Hepatic stellate cell (primary cell): ENCODE measurements around the gene ARL10.

Experiments used
- DNase-seq: peaks from one replicate; pipeline ENCODE4 v3.0.0; 2011; ENCODE audit warnings: low spot score

Gene ARL10

DNA sequence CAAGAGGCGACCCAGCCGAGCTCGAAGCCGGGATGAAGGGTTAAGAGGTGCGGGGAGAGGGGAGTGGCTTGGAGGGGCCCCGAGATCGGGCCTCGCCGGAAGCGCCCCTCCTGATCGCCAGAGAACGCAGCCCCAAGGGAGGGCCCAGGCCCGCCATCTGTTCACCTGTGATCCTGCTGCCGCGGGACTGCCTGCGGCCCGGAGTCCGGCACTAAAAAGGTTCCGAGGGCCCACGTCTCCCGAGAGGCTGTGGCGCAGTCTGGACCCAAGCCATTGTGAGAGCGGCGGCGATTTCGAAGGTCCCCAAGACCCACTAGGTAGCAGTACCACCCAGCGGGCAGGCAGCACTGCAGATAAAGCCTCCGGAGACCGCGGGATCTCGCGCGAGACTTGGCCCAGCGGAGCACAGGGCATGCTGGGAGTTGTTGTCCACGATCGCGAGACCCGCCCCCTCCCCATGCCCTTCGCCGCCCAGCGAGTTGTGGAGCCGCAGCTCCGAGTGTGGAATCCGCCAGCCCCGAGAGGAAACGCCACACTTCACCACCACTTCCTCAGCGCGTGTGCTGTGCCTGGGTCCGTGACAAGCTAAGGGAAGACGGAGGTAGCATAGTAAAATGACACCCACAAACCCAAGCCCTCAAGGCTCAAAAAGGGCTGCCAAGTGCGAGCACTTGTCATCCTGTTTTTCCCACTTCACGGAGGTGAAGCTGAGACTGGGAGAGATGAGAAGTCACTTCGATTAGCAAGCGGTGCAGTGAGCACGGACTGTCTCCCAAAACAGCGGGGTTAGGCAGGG lies 3.7 kb upstream of the ARL10 start, which contains the start of gene KIAA1191:
KIAA1191 (minus strand) TSS at position 328 of the 796 bp plus-strand sequence. CDS start 2,256 bp downstream, outside the sequence.
- DNase-seq, result peak; percentile 91

DNA sequence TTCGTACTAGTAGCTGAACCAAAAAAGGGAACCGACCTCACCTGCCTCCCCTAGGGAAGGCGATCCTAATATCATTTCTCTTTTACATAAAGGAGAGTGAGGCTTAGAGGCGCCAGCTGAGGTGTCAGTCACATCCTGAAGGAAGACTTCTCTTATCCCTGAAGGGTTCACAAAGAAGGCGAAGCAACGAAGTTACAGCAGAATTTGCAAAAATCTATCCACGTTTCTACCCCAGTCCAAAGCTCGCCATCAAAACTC lies 3.1 kb upstream of the ARL10 start:
- DNase-seq, result no peak

DNA sequence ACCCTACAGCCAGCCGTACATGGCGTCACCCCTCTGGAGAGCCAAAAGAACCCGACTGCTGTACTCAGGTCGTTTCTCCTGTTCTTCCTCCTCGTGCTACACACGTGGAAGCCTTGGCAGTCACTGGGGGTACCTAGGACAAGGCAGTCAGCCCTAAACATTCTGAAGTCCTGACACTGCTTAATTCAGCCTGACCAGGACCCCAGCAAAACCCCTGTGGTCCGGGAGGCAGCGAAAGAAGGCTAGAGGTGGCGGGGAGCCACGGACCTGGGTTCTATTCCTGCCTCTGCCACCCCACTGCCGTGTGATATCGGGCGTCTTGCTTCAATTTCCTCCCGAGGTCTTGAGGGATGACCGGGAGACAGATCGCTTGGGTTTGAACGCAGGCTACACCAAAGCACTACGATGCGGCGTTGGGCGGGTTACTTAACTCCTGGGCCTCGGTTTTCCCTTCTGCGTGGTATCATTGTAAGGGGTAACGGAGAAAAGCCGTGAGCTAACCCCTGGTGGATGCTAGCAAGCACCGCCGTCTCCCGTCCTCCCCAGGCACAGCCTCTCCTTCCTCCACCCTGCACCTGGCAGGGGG lies 429 bp upstream of the ARL10 start:
- no peak for DNase-seq

DNA sequence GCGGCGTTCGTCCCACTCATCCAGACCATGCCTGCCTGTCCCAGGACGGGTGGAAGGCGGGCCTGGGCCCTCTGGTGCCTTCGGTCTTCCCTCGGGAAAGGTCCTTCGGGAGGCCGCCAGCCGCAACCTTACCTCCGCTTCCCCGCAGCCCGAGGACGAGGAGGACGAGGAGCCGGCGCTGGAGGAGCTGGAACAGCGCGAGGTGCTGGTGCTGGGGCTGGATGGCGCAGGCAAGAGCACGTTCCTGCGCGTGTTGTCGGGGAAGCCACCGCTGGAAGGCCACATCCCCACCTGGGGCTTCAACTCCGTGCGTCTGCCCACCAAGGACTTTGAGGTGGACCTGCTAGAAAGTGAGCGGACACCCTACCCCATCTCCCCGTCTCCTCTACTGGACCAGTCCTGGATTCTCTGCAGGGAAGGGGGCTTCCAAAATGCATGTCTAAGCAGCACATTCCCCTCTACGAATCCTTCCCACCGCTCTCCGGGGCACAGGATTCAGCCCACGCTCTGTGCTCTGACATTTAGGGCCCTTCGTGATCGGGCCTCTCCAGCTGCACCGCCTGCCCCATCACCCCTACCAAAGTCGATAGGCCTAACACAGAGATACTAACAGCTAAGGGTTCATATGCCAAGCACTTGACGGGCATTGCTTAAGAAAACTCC lies 1.1 kb downstream of the ARL10 start:
- no peak for DNase-seq

DNA sequence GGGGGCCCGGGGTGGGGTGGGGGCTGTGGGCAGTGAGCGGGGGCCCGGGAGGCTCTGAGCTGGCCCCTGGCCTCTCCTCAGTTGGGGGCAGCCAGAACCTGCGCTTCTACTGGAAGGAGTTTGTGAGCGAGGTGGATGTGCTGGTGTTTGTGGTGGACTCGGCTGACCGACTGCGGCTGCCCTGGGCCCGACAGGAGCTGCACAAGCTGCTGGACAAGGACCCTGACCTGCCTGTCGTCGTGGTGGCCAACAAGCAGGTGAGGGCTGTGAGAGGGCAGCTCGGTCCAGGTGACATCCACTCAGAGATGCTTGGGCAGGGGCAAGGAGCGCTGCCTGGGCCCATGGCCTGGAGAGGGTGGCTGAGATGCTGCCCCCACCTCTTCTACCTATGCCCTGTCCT lies 3.4 kb downstream of the ARL10 start:
- no peak for DNase-seq

DNA sequence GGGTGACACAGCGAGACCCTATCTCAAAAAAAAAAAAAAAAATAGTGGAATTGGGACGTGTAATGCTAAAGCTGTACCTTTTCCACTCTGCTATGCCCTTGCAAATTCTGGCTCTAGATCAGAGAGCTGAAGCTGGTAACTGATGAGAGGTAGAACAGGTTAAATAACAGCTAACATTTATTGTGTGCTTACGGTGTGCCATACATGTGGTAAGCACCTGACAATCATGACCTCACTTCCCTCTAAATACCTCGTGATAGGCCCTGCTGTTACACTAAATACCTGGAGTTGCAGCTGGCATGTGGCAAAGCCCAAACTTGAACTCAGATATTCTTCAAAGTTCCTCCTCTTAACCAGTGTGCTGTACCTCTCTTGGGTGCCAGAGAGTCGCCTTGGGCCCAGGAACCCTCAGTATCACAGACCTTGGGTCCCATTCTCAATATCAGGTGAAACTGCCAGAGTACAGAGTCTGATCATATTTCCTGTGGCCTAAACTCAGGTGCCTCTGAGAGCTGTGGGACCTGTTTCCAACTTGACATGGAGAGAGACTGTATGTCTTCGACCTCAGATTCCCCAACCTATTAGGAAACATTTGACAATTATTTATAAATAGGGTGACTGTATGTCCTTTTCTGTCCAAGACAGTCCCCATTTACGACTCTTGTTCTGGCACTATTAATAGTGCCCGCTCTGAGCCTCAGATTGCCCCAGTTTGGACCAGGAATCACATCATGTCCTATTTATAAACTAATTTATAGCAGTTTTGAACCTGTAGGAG lies 4.8 kb downstream of the ARL10 start:
- DNase-seq, result no peak

DNA sequence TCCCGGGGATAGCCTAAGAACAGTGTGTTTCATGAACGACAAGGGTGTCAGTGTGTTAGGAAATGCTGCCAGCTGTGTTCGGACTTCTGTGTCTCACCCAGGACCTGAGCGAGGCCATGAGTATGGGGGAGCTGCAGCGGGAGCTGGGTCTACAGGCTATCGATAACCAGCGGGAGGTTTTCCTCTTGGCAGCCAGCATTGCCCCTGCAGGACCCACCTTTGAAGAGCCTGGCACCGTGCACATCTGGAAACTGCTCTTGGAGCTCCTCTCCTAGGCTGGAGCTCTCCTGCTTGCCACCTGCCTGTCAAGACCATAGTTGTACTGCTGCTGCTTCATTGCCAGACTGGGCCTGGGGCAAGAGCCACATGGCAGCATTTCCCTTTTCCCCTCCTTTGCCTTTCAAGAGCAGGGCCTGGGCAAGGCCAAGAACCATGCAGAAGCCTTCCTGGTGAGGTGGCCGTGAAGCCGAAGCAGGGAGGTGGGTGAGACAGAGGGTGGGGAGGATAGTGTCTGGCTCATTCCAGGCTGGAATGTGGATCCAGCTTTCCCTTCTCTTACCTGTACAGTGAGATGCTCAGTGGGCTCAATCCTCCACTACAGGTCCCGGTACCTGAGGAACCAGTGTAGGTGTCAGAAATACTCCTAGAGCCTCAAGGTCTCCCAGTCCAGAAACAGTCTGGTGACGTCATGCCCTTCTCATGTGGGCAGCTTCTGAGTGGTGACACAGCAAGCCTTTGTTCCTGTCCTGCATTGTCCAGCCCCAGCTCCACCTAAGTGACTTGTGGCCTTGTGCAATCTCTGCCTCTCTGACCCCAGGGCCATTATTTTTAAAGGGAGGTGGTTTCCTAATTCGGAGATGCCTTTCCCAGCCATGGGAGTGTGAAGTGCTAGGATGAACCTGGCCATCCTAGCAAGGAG lies 6.6 kb downstream of the ARL10 start:
- DNase-seq, result no peak

DNA sequence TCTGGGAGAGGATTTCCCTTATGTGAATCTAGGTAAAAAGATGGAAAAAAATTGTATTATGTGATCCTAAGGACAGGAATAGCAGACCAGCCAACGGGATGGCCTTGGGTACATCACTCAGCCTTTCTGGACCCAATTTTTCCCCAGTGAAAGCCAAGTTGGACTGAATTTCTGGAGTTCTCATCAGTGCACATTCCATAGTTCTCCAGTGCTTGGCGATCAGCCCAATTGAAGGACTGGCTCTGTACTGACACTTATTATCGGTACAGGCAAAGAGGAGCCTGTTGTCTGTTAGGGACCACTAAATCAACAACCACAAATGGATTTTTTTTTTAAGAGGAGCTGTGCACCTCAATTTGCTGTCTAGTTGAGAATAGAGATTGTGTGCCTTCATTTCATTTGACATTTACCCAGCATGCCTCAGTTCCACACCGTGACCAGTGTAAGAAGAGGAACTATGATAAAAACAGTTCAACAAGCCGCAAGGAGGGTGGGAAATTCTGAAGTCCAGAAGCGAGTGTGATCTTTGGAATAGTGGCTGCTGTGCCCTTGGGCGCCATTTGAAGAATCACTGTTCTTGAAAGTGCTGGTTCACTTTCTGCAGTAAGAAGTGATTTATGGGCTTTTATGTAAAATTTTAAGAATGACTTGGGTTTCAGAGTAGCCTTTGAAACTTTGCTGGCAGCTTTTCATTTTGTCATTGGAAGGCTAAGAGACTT lies 8.0 kb downstream of the ARL10 start:
- no peak for DNase-seq

DNA sequence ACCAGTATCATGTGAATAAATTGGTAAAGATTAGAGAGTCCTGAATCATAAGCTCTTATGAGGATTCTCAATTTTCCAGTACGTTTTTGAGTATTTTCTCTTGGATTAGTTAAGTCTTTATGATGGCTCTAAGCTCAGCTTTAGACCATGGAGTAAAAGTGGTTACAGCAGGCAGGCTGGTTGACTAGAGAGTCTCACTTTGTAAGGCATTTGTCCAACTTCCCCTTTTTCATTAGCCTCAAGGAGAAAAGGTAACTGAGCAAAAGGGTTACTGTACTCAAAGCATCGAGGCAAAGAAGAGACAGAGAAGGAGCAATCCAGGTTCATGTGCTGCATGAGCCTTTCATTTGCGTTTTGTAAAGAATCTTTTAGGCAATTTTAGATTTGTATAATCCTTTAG lies 14.6 kb downstream of the ARL10 start:
- DNase-seq, result no peak

DNA sequence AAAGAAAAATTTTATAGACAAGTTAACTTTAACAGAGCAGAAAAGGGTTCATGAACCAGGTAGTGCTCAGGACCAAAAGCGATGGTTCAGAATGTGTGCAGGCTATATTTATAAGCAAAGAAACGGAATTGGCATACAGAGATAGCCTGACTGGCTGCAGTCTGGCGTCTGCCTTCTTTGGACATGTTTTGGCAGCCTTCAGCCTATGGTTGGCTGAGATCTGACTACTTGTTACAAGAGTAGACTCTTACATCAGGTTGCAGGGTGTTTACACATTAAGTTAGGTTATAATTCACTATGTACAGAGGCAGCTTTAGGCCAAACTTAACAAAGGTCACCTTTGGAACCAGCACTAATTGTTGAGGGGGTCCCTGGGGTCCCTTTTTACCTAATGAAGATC lies 16.1 kb downstream of the ARL10 start:
- no peak for DNase-seq

DNA sequence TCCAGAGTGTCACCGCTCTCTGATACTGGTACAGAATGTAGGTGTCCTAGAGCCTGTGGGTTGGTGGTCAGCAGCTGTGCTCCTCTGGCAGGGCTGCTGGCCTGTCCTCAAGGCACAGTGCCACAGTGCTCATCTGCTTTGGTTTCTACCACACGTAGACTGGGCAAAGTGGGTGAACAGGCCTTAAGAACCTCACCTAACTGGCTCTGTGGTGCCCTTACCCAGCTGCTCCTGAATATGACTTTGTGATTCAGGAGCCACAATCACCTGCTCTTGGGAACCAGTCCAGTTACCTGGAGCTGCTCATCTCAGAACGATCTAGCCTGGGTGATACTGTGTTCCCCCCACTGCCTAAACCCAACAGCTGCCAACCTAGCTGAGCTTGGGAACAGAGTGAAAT lies 16.7 kb downstream of the ARL10 start:
- no peak for DNase-seq

DNA sequence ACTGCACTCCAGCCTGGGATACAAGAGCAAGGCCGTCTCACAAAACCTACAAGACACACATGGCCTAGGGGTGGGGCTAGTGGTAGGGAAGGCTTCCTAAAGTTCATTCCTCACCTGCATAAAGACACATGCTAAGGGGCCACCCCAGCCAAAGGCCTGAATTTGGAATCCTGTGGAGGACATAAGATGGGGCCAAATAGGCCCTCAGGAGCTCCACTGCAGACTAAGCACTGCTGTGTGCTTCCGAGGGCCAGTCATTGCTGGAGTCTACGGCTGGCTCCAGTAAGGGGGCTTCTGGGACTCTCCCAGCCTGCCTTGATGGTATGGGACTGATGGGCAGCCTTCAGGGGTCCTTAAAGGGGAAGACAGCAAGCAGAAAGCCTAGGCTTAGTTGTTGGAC lies 17.4 kb downstream of the ARL10 start:
- DNase-seq, result no peak

DNA sequence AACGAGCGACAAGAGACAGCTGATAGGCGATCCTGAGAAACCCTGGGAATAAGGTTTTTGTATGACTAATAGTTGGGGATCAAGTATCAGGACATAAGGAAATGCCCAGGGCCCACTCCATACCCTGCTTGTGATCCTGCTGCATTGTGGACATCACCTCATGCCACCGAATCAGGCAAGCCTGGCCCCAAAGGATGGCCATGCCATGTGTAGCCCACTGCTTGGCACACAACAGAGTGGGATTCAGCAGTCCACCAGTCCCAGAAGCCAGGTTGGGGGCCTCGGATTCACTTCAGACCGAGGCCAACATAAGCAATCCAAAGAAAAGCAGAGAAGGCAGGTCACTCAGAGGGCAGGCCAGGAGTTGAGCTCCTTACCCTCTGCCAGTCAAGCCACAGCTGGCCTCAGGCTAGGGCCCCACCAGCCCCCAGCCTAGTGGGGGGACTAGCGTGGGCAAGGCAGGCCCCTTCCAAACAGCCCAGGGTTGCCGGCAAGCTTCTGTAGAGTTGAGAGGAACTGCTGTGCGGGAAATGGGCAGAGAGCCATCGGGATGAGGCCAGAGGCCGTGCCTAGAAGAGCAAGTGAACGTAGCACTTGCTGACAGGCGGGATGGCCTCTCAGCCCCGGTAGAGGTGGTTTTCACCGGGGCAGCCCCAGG lies 18.1 kb downstream of the ARL10 start:
- no peak for DNase-seq

DNA sequence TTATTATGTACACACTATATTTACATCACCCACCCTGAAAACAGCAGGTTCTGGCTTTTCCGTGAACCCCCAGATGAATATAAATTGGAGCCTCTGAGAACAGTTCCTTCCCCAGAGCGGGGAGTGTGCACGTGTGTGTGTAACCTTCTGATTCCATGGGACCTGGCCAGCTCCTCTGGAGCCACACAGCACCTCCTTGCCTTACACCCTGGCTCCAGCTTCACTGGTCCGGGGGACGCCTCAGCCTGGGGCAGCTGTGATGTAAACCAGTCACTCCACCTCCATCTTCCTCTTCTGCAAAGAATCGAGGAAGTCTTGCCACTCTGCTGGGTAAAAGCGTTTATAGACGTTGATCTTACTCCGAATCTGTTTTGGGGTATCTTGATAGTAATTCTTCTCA lies 18.7 kb downstream of the ARL10 start:
- no peak for DNase-seq

DNA sequence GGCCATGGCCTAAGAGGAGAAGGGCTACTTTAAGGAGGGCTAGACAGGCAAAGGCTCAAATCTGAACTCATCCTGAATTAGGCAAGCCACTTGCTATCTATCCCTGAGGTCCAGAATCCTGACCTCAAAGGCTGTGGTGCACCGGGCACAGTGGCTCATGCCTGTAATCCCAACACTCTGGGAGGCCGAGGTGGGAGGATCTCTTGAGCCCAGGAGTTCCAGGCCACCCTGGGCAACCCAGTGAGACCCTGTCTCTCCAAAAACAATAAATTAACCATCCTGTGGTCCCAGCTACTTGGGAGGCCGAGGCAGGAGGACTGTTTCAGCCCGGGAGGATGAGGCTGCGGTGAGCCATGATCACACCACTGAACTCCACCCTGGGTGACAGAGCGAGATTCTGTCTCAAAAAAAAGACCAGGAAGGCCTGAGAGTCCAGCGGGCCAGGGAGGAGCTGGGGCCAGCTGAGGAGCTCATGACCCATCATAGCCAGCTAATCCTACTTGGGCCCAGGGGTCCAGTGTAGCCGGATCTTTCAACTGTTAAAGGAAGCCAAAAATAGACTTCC lies 19.2 kb downstream of the ARL10 start:
- no peak for DNase-seq

DNA sequence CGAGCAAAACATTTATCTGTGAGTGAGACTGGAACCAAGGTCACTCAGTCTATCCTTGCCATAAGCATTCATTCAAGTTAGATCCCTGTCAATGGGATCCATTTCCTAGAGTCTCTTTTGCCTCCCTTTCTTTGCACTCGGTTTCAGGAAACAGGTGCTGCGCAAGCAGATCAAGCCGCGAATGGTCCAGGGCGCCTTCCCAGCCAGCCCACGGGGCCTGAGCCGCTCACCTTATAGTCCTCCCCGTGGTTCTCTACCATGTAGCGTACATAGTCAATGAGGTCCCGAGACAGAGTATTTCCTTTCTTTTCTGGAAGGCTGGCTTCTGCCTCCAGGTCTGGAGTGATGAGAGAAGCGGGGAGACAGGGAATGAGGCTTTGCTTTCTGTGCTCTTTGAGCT lies 19.7 kb downstream of the ARL10 start:
- no peak for DNase-seq

DNA sequence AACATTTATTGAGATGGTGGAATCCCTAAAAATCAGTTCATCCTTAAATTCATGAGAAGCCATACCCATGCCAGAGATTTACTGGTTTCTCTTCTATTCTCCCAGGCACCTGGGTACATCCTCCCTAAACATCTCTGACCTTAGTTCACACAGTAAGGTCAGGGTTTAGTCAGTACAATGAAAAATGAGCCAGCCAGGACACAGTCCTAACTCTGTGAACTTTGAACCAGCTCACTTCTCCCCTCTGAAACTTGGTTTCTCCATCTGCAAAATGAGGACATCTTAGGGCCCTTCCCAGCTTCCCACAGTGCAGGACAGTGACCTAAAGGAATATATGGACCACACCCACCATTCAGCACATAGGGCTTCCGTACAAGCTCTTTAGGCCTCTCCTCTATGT lies 21.2 kb downstream of the ARL10 start:
- no peak for DNase-seq

DNA sequence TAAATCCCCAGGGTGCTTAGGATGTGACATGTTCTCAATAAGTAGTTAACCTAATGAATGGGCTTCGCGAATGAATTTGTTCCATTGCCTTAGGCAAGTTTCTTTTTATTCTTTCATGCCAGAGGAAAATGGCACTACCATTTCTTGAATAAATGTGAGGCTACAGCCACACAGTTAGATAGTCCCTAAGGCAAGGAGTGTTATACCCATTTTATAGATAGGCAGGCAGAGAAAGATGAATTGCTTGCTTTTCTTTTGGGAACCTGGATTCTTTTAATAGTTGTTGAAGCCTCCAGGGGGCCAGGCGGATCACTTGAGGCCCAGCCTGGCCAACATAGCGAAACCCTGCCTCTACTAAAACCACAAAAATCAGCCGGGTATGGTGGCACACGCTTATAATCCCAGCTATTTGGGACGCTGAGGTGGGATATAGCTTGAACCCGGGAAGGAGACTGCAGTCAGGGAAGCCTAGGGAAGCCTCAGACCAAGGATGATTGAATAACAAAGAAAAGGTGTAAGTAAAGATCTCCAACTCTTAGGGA lies 22.2 kb downstream of the ARL10 start:
- no peak for DNase-seq

DNA sequence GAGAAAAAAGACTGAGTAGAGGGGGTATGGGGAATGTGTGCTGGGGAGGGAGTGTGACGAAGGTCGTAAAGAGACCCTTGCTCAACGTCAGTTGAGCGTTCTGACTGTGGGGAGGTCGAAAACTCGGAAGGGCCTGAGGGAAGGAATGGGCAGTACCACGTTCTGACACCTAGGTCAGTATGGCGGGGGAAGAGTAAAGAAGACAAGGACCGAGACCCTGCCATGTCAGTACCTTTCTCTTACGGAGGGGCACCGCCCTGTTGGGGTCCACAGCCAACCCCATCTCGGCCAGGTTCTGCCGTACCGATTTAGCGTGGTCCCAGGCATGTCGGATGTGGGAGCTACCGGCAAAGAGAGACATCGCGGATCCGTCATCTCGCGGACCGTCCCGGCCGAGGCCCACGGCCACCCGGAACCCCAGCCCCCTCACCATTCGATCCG lies 22.7 kb downstream of the ARL10 start:
- peak; percentile 43 for DNase-seq
